SU-DHL-6 (cell line): Measurements from ENCODE around the gene IQCE.

ENCODE experiments used
- CTCF ChIP-seq: fragments of 200-600 bp; sonication (generic); IDR thresholded peaks from one replicate; pipeline ENCODE4 v1.5.1; 2017; ENCODE audit warnings: antibody characterized with exemption, mild to moderate bottlenecking, low read length, moderate library complexity; ENCODE audit not compliant: insufficient read depth, poor library complexity, severe bottlenecking
- EZH2phosphoT487 ChIP-seq: fragments of 200-600 bp; sonication (generic), shearing (Covaris generic); conservative IDR thresholded peaks from 2 replicates; pipeline ENCODE4 v1.6.1; 2018; ENCODE audit warnings: mild to moderate bottlenecking, antibody characterized with exemption, low read length, moderate library complexity, mixed read lengths

- TF ChIP-seq CTCF: no peak
- TF ChIP-seq EZH2phosphoT487: no peak
Observed at GRCh38 chr7:2521952-2522591, 36.7 kb upstream of the IQCE start.
